Activated T-helper 17 cell treated with anti-CD3 and anti-CD28 coated beads, Interleukin-2, amount 50 U/mL, for 72 hours (primary cell): ENCODE measurements around the gene TRIP12. TPM values are rescaled to one million over a fixed set of nuclear protein-coding genes. Genes with fewer than 3 reads are reported as not detected.
"Not testable (repeated sequence)": the region's sequence is repeated elsewhere in the genome, so short reads cannot be mapped to it uniquely, and the experiment has no call there.

ENCODE experiments used
- ATAC-seq: fragments of 150-1000 bp; cut with Tn5 transposase; replicated peaks from 2 replicates; pipeline ENCODE4 v1.10.0; 2021; ENCODE audit warnings: mild to moderate bottlenecking, moderate library complexity
- H3K27ac Mint-ChIP-seq: one replicate; pipeline ENCODE4 v1.8.0; 2022; ENCODE audit warnings: mixed read lengths
- H3K27me3 Mint-ChIP-seq: one replicate; pipeline ENCODE4 v1.8.0; 2022; ENCODE audit warnings: mixed read lengths
- H3K36me3 Mint-ChIP-seq: one replicate; pipeline ENCODE4 v1.8.0; 2022; ENCODE audit warnings: low read depth, mild to moderate bottlenecking, mixed read lengths
- H3K4me1 Mint-ChIP-seq: one replicate; pipeline ENCODE4 v1.8.0; 2022; ENCODE audit warnings: mixed read lengths
- H3K4me3 Mint-ChIP-seq: one replicate; pipeline ENCODE4 v1.8.0; 2022; ENCODE audit warnings: mild to moderate bottlenecking, mixed read lengths
- H3K9me3 Mint-ChIP-seq: one replicate; pipeline ENCODE4 v1.8.0; 2022; ENCODE audit warnings: mixed read lengths
- total RNA-seq, 2 donors: library from RNA; stranded (reverse); gene quantifications; one replicate each; pipeline ENCODE4 v1.2.3, GENCODE V29; 2022

TRIP12 gene
- total RNA-seq, 2 donors from 2014 or later, result 224 to 301 TPM

- Mint-ChIP-seq H3K9me3 (no peaks in the 10 kb centered on the region), H3K27me3 (no peaks in the 10 kb centered on the region), H3K4me3 (peak overlapping the region; percentile 22), H3K27ac (peak overlapping the region; percentile 8), H3K4me1 (peaks cover 45% of the 10 kb centered on the region), H3K36me3 (peaks cover 76% of the 10 kb centered on the region)
- ATAC-seq, result no peak
These were observed 72.7 kb downstream of the TRIP12 start for GRCh38 chr2:229849073-229849472.

GRCh38 chr2:229843613-229844012 is 78.2 kb downstream of the TRIP12 start:
- Mint-ChIP-seq H3K36me3 (peaks cover 84% of the 10 kb centered on the region), H3K4me1 (peaks cover 23% of the 10 kb centered on the region), H3K9me3 (no peaks in the 10 kb centered on the region), H3K27me3 (no peaks in the 10 kb centered on the region), H3K27ac (no peak overlapping the region), H3K4me3 (no peak overlapping the region)
- ATAC-seq, result no peak

- Mint-ChIP-seq H3K36me3 (peaks cover 84% of the 10 kb centered on the region), H3K27ac (no peak overlapping the region), H3K27me3 (no peaks in the 10 kb centered on the region), H3K9me3 (no peaks in the 10 kb centered on the region), H3K4me3 (no peak overlapping the region), H3K4me1 (peaks cover 20% of the 10 kb centered on the region)
- ATAC-seq, result no peak
These were observed 83.1 kb downstream of the TRIP12 start for GRCh38 chr2:229838729-229839128.

GRCh38 chr2:229836847-229837246 is 85.0 kb downstream of the TRIP12 start:
- peak overlapping the region; percentile 3 for H3K27ac Mint-ChIP-seq
- H3K36me3 Mint-ChIP-seq, result peaks cover 92% of the 10 kb centered on the region
- no peaks in the 10 kb centered on the region for H3K27me3 Mint-ChIP-seq
- ATAC-seq, result no peak
- H3K4me3 Mint-ChIP-seq, result no peak overlapping the region
- no peaks in the 10 kb centered on the region for H3K9me3 Mint-ChIP-seq
- H3K4me1 Mint-ChIP-seq, result peaks cover 27% of the 10 kb centered on the region

GRCh38 chr2:229835596-229836283 is 86.1 kb downstream of the TRIP12 start:
- H3K4me3 Mint-ChIP-seq, result no peak overlapping the region
- H3K36me3 Mint-ChIP-seq, result peaks cover 93% of the 10 kb centered on the region
- peaks cover 29% of the 10 kb centered on the region for H3K4me1 Mint-ChIP-seq
- ATAC-seq, result peak; percentile 45
- H3K27me3 Mint-ChIP-seq, result no peaks in the 10 kb centered on the region
- no peaks in the 10 kb centered on the region for H3K9me3 Mint-ChIP-seq
- peak overlapping the region; percentile 58 for H3K27ac Mint-ChIP-seq

- H3K9me3 Mint-ChIP-seq, ATAC-seq, H3K27me3 Mint-ChIP-seq, H3K27ac Mint-ChIP-seq, H3K4me3 Mint-ChIP-seq: not testable (repeated sequence)
- Mint-ChIP-seq H3K36me3 (peaks cover 93% of the 10 kb centered on the region), H3K4me1 (peaks cover 29% of the 10 kb centered on the region)
These were observed 87.4 kb downstream of the TRIP12 start for GRCh38 chr2:229834368-229834767.

GRCh38 chr2:229832510-229832898 is 89.3 kb downstream of the TRIP12 start:
- Mint-ChIP-seq H3K36me3 (peaks cover 93% of the 10 kb centered on the region), H3K4me1 (peaks cover 29% of the 10 kb centered on the region), H3K9me3 (no peaks in the 10 kb centered on the region), H3K27ac (peak overlapping the region; percentile 6), H3K4me3 (no peak overlapping the region), H3K27me3 (no peaks in the 10 kb centered on the region)
- ATAC-seq, result peak; percentile 83

- peaks cover 29% of the 10 kb centered on the region for H3K4me1 Mint-ChIP-seq
- no peaks in the 10 kb centered on the region for H3K9me3 Mint-ChIP-seq
- ATAC-seq, result no peak
- peaks cover 92% of the 10 kb centered on the region for H3K36me3 Mint-ChIP-seq
- no peak overlapping the region for H3K4me3 Mint-ChIP-seq
- H3K27me3 Mint-ChIP-seq, result no peaks in the 10 kb centered on the region
- peak overlapping the region; percentile 6 for H3K27ac Mint-ChIP-seq
These were observed 89.9 kb downstream of the TRIP12 start for GRCh38 chr2:229831805-229832509.

GRCh38 chr2:229825476-229825875 is 96.3 kb downstream of the TRIP12 start:
- Mint-ChIP-seq H3K9me3 (no peaks in the 10 kb centered on the region), H3K4me3 (no peak overlapping the region), H3K27me3 (no peaks in the 10 kb centered on the region), H3K4me1 (peaks cover 15% of the 10 kb centered on the region), H3K27ac (no peak overlapping the region), H3K36me3 (peaks cover 94% of the 10 kb centered on the region)
- ATAC-seq, result no peak

- Mint-ChIP-seq H3K27ac (no peak overlapping the region), H3K4me1 (peaks cover 19% of the 10 kb centered on the region), H3K4me3 (peak overlapping the region; percentile 62), H3K27me3 (no peaks in the 10 kb centered on the region), H3K9me3 (no peaks in the 10 kb centered on the region), H3K36me3 (peaks cover 94% of the 10 kb centered on the region)
- ATAC-seq, result no peak
These were observed 100.5 kb downstream of the TRIP12 start for GRCh38 chr2:229821316-229821715.

GRCh38 chr2:229818230-229818629 is 103.6 kb downstream of the TRIP12 start:
- H3K27ac Mint-ChIP-seq, result no peak overlapping the region
- no peak for ATAC-seq
- peaks cover 92% of the 10 kb centered on the region for H3K36me3 Mint-ChIP-seq
- peaks cover 19% of the 10 kb centered on the region for H3K4me1 Mint-ChIP-seq
- H3K9me3 Mint-ChIP-seq, result no peaks in the 10 kb centered on the region
- H3K27me3 Mint-ChIP-seq, result no peaks in the 10 kb centered on the region
- no peak overlapping the region for H3K4me3 Mint-ChIP-seq

GRCh38 chr2:229815858-229816257 is 106.0 kb downstream of the TRIP12 start:
- no peaks in the 10 kb centered on the region for H3K9me3 Mint-ChIP-seq
- no peak overlapping the region for H3K4me3 Mint-ChIP-seq
- H3K27ac Mint-ChIP-seq, result no peak overlapping the region
- peaks cover 91% of the 10 kb centered on the region for H3K36me3 Mint-ChIP-seq
- peaks cover 9% of the 10 kb centered on the region for H3K4me1 Mint-ChIP-seq
- ATAC-seq, result no peak
- H3K27me3 Mint-ChIP-seq, result no peaks in the 10 kb centered on the region

GRCh38 chr2:229815342-229815741 is 106.5 kb downstream of the TRIP12 start:
- peaks cover 92% of the 10 kb centered on the region for H3K36me3 Mint-ChIP-seq
- H3K4me3 Mint-ChIP-seq, result no peak overlapping the region
- no peaks in the 10 kb centered on the region for H3K9me3 Mint-ChIP-seq
- ATAC-seq, result no peak
- H3K27me3 Mint-ChIP-seq, result no peaks in the 10 kb centered on the region
- H3K27ac Mint-ChIP-seq, result no peak overlapping the region
- peaks cover 9% of the 10 kb centered on the region for H3K4me1 Mint-ChIP-seq

GRCh38 chr2:229810786-229811185 is 111.0 kb downstream of the TRIP12 start:
- H3K36me3 Mint-ChIP-seq, result peaks cover 96% of the 10 kb centered on the region
- peaks cover 5% of the 10 kb centered on the region for H3K4me1 Mint-ChIP-seq
- no peaks in the 10 kb centered on the region for H3K9me3 Mint-ChIP-seq
- no peak overlapping the region for H3K4me3 Mint-ChIP-seq
- ATAC-seq, result no peak
- no peaks in the 10 kb centered on the region for H3K27me3 Mint-ChIP-seq
- no peak overlapping the region for H3K27ac Mint-ChIP-seq

GRCh38 chr2:229805559-229805958 is 116.2 kb downstream of the TRIP12 start:
- no peak overlapping the region for H3K4me3 Mint-ChIP-seq
- H3K36me3 Mint-ChIP-seq, result peaks cover 100% of the 10 kb centered on the region
- no peaks in the 10 kb centered on the region for H3K9me3 Mint-ChIP-seq
- H3K27ac Mint-ChIP-seq, result no peak overlapping the region
- H3K4me1 Mint-ChIP-seq, result no peaks in the 10 kb centered on the region
- no peak for ATAC-seq
- no peaks in the 10 kb centered on the region for H3K27me3 Mint-ChIP-seq
